ENCODE measurements around the gene RAET1L. TPM values are rescaled to one million over a fixed set of nuclear protein-coding genes. Genes with fewer than 3 reads are reported as not detected.
"Not testable (repeated sequence)": the region's sequence is repeated elsewhere in the genome, so short reads cannot be mapped to it uniquely, and the experiment has no call there.

Gene RAET1L
- total and polyA plus RNA-seq, 2 experiments from 2014 or later, result not detected

- in situ Hi-C loops (cut with MboI), result loop anchor here (25.0 kb wide), 1 partner anchor 747 kb away; no protein-coding TSS in a partner anchor
Measured at GRCh38 chr6:150065083-150065482, 39.8 kb upstream of the RAET1L start.

GRCh38 chr6:150063640-150064039 is 38.3 kb upstream of the RAET1L start:
- TF ChIP-seq EZH2 (IDR thresholded peaks at IDR 0.05; ENCODE audit: insufficient read depth, poor library complexity, severe bottlenecking) (no peak), EZH2phosphoT487 (IDR thresholded peaks at IDR 0.05; ENCODE audit: insufficient read depth, low read depth) (no peak)
- WGBS, 2 experiments (ENCODE audit: low coverage in 1 of 2, low lambda C conversion rate in 2 of 2, missing lambda C conversion rate in 2 of 2), result 93 to 94% methylated on average over 6 of the region's 6 CpGs
- H3K36me3 ChIP-seq (ENCODE audit: low read depth), result no peaks in the 10 kb centered on the region
- no peaks in the 10 kb centered on the region for H3K27me3 ChIP-seq (replicated peaks; ENCODE audit: insufficient read depth)
- no peak overlapping the region for H3K9ac ChIP-seq
- H2AFZ ChIP-seq, result no peak overlapping the region
- H3K27ac ChIP-seq, result no peak overlapping the region
- in situ Hi-C loops (cut with MboI), result loop anchor here (25.0 kb wide), 1 partner anchor 749 kb away; no protein-coding TSS in a partner anchor
- H3K4me1 ChIP-seq (ENCODE audit: insufficient read depth), result no peaks in the 10 kb centered on the region
- H4K20me1 ChIP-seq (ENCODE audit: insufficient read depth), result no peaks in the 10 kb centered on the region
- no peaks in the 10 kb centered on the region for H3K9me2 ChIP-seq (ENCODE audit: insufficient read depth)
- no peak for DNase-seq
- H3K4me2 ChIP-seq (ENCODE audit: unreplicated experiment), result no peak overlapping the region
- no peaks in the 10 kb centered on the region for H3K9me3 ChIP-seq (ENCODE audit: low read depth)
- no peaks in the 10 kb centered on the region for H3K79me2 ChIP-seq (ENCODE audit: insufficient read depth)
- H3K4me3 ChIP-seq, result no peak overlapping the region
- no peaks in the 10 kb centered on the region for H3F3A ChIP-seq (ENCODE audit: insufficient read depth)

More at GRCh38 chr6:150065083-150065482, 39.8 kb upstream of the RAET1L start:
- 96 to 100% methylated on average over 1 to 2 of the region's 2 CpGs for WGBS, 2 experiments (ENCODE audit: low coverage in 1 of 2, low lambda C conversion rate in 2 of 2, missing lambda C conversion rate in 2 of 2)
- H3K4me2 ChIP-seq (ENCODE audit: unreplicated experiment), result no peak overlapping the region
- H3K79me2 ChIP-seq (ENCODE audit: insufficient read depth), result no peaks in the 10 kb centered on the region
- H3K9me3 ChIP-seq (ENCODE audit: low read depth), result no peaks in the 10 kb centered on the region
- TF ChIP-seq EZH2 (IDR thresholded peaks at IDR 0.05; ENCODE audit: insufficient read depth, poor library complexity, severe bottlenecking) (no peak), EZH2phosphoT487 (IDR thresholded peaks at IDR 0.05; ENCODE audit: insufficient read depth, low read depth) (no peak)
- no peaks in the 10 kb centered on the region for H3K36me3 ChIP-seq (ENCODE audit: low read depth)
- 0 out of 2 replicates have a peak, but pooled peaks cover 5% of the 10 kb centered on the region for H3F3A ChIP-seq (ENCODE audit: insufficient read depth)
- no peaks in the 10 kb centered on the region for H3K4me1 ChIP-seq (ENCODE audit: insufficient read depth)
- no peaks in the 10 kb centered on the region for H3K27me3 ChIP-seq (replicated peaks; ENCODE audit: insufficient read depth)
- H3K9me2 ChIP-seq (ENCODE audit: insufficient read depth), result no peaks in the 10 kb centered on the region
- H3K4me3 ChIP-seq, result no peak overlapping the region
- H3K9ac ChIP-seq, result no peak overlapping the region
- no peak overlapping the region for H2AFZ ChIP-seq
- no peak overlapping the region for H3K27ac ChIP-seq
- no peak for DNase-seq
- no peaks in the 10 kb centered on the region for H4K20me1 ChIP-seq (ENCODE audit: insufficient read depth)

- not testable (repeated sequence) for H3K9me2 ChIP-seq (ENCODE audit: insufficient read depth)
- in situ Hi-C loops (cut with MboI), result loop anchor here (25.0 kb wide), 1 partner anchor 752 kb away; no protein-coding TSS in a partner anchor
- WGBS, 2 experiments (ENCODE audit: low coverage in 1 of 2, low lambda C conversion rate in 2 of 2, missing lambda C conversion rate in 2 of 2), result 81 to 83% methylated on average over 7 of the region's 7 CpGs
Measured at GRCh38 chr6:150059973-150060372, 34.6 kb upstream of the RAET1L start.

GRCh38 chr6:150058986-150059385 is 33.7 kb upstream of the RAET1L start:
- no peaks in the 10 kb centered on the region for H3K9me2 ChIP-seq (ENCODE audit: insufficient read depth)
- no peaks in the 10 kb centered on the region for H3F3A ChIP-seq (ENCODE audit: insufficient read depth)
- in situ Hi-C loops (cut with MboI), result loop anchor here (25.0 kb wide), 1 partner anchor 753 kb away; no protein-coding TSS in a partner anchor
- H3K4me3 ChIP-seq, result no peak overlapping the region
- H3K9ac ChIP-seq, result no peak overlapping the region
- H3K79me2 ChIP-seq (ENCODE audit: insufficient read depth), result no peaks in the 10 kb centered on the region
- H4K20me1 ChIP-seq (ENCODE audit: insufficient read depth), result no peaks in the 10 kb centered on the region
- no peak for DNase-seq
- TF ChIP-seq EZH2 (IDR thresholded peaks at IDR 0.05; ENCODE audit: insufficient read depth, poor library complexity, severe bottlenecking) (no peak), EZH2phosphoT487 (IDR thresholded peaks at IDR 0.05; ENCODE audit: insufficient read depth, low read depth) (no peak)
- no peaks in the 10 kb centered on the region for H3K36me3 ChIP-seq (ENCODE audit: low read depth)
- H3K27me3 ChIP-seq (replicated peaks; ENCODE audit: insufficient read depth), result peaks cover 11% of the 10 kb centered on the region; the same call in 1 of the 2 replicates
- H2AFZ ChIP-seq, result no peak overlapping the region
- no peak overlapping the region for H3K27ac ChIP-seq
- no peaks in the 10 kb centered on the region for H3K4me1 ChIP-seq (ENCODE audit: insufficient read depth)
- H3K9me3 ChIP-seq (ENCODE audit: low read depth), result no peaks in the 10 kb centered on the region
- no peak overlapping the region for H3K4me2 ChIP-seq (ENCODE audit: unreplicated experiment)
- 95 to 97% methylated on average over 6 of the region's 6 CpGs for WGBS, 2 experiments (ENCODE audit: low coverage in 1 of 2, low lambda C conversion rate in 2 of 2, missing lambda C conversion rate in 2 of 2)

More at GRCh38 chr6:150059973-150060372, 34.6 kb upstream of the RAET1L start:
- not testable (repeated sequence) for H3K27ac ChIP-seq; H3F3A ChIP-seq (ENCODE audit: insufficient read depth); H3K4me3 ChIP-seq; H3K36me3 ChIP-seq (ENCODE audit: low read depth); H3K4me1 ChIP-seq (ENCODE audit: insufficient read depth); H3K9ac ChIP-seq; H3K27me3 ChIP-seq (replicated peaks; ENCODE audit: insufficient read depth); H3K79me2 ChIP-seq (ENCODE audit: insufficient read depth); H3K4me2 ChIP-seq (ENCODE audit: unreplicated experiment); H3K9me3 ChIP-seq (ENCODE audit: low read depth); H4K20me1 ChIP-seq (ENCODE audit: insufficient read depth); DNase-seq; H2AFZ ChIP-seq

All from GM23248 (cell line).